Progenitor cell of endocrine pancreas (in vitro differentiated cells): ENCODE measurements around the gene CEP43. TPM values are rescaled to one million over a fixed set of nuclear protein-coding genes. Genes with fewer than 3 reads are reported as not detected.

Experiments used
- DNase-seq: peaks from one replicate; pipeline ENCODE4 v3.0.0; 2021; ENCODE audit warnings: low spot score; ENCODE audit not compliant: unreplicated experiment
- H3K27ac Mint-ChIP-seq: 2 replicates; pipeline ENCODE4 v1.8.0; 2021; ENCODE audit warnings: mild to moderate bottlenecking, moderate library complexity, mixed read lengths
- H3K27me3 Mint-ChIP-seq: 2 replicates; pipeline ENCODE4 v1.8.0; 2021; ENCODE audit warnings: mixed read lengths
- H3K36me3 Mint-ChIP-seq: 2 replicates; pipeline ENCODE4 v1.8.0; 2022; ENCODE audit warnings: mixed read lengths; ENCODE audit not compliant: insufficient read depth
- H3K4me1 Mint-ChIP-seq: 2 replicates; pipeline ENCODE4 v1.8.0; 2021; ENCODE audit warnings: low read depth, mixed read lengths
- H3K4me3 Mint-ChIP-seq: 2 replicates; pipeline ENCODE4 v1.8.0; 2021; ENCODE audit warnings: low read depth, mild to moderate bottlenecking, moderate library complexity, mixed read lengths
- H3K9me3 Mint-ChIP-seq: 2 replicates; pipeline ENCODE4 v1.8.0; 2021; ENCODE audit warnings: low read depth, mixed read lengths
- CTCF ChIP-seq: fragments of 200-600 bp; sonication (generic); IDR thresholded peaks from one replicate; pipeline ENCODE4 v1.5.0; 2021; ENCODE audit warnings: antibody characterized with exemption, mild to moderate bottlenecking; ENCODE audit not compliant: unreplicated experiment
- total RNA-seq: library from RNA; stranded (reverse); gene quantifications from 2 replicates; pipeline ENCODE4 v1.2.1, GENCODE V29; 2021

CEP43 gene
- total RNA-seq, 1 donor from 2014 or later = 47.1 TPM

GRCh38 chr6:166959911-166960608 lies 39.1 kb upstream of the CEP43 start:
- TF ChIP-seq CTCF = no peak
- H3K9me3 Mint-ChIP-seq = peaks cover 9% of the 10 kb centered on the region
- no peaks in the 10 kb centered on the region for H3K36me3 Mint-ChIP-seq
- no peak for DNase-seq
- H3K4me3 Mint-ChIP-seq = no peak overlapping the region
- no peak overlapping the region for H3K27ac Mint-ChIP-seq
- peaks cover 25% of the 10 kb centered on the region for H3K27me3 Mint-ChIP-seq
- H3K4me1 Mint-ChIP-seq = peaks cover 7% of the 10 kb centered on the region

DNA sequence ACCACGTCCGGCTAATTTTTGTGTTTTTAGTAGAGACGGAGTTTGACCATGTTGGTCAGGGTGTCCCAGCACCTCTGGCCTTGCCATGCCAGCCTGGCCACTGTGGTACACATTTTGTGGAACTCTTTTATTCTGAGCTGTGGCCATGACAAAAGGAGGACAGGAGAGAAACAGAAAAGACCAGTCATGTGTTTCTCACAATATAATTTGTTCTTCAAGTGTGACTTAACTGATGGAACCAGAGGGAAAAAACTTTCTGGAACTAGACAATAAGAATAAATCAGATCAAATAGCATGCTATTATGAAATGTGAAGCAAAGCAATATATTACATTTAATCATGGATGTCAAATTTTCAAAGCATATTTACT lies 38.6 kb upstream of the CEP43 start:
- Mint-ChIP-seq H3K27me3 (peaks cover 25% of the 10 kb centered on the region), H3K27ac (no peak overlapping the region), H3K9me3 (peaks cover 9% of the 10 kb centered on the region), H3K4me3 (no peak overlapping the region), H3K36me3 (no peaks in the 10 kb centered on the region), H3K4me1 (peaks cover 2% of the 10 kb centered on the region)
- no peak for DNase-seq
- TF ChIP-seq CTCF = no peak

DNA sequence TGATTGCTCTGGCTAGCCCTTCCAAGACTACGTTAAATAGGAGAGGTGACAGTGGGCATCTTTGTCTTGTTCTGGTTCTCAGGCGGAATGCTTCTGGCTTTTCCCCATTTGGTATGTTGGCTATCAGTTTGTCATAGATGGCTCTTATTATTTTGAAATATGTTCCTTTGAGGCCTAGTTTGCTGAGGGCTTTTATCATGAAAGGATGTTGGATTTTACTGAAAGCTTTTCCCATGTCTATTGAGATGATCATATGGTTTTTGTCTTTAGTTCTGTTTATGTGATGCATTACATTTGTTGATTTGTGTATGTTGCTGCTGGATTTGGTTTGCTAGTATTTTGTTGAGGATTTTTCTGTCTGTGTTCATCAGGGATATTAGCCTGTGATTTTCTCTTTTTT lies 32.9 kb upstream of the CEP43 start:
- Mint-ChIP-seq H3K36me3 (peaks cover 11% of the 10 kb centered on the region), H3K4me1 (no peaks in the 10 kb centered on the region), H3K9me3 (peaks cover 31% of the 10 kb centered on the region), H3K27me3 (no peaks in the 10 kb centered on the region), H3K4me3 (no peak overlapping the region), H3K27ac (no peak overlapping the region)
- no peak for DNase-seq
- TF ChIP-seq CTCF = no peak

GRCh38 chr6:166969390-166970002 lies 29.7 kb upstream of the CEP43 start:
- peaks cover 14% of the 10 kb centered on the region for H3K36me3 Mint-ChIP-seq

GRCh38 chr6:166970091-166970490 lies 29.1 kb upstream of the CEP43 start:
- Mint-ChIP-seq H3K36me3 (peaks cover 14% of the 10 kb centered on the region), H3K4me3 (no peak overlapping the region), H3K4me1 (no peaks in the 10 kb centered on the region), H3K9me3 (peaks cover 22% of the 10 kb centered on the region), H3K27ac (no peak overlapping the region), H3K27me3 (no peaks in the 10 kb centered on the region)
- no peak for TF ChIP-seq CTCF
- DNase-seq = no peak

More at GRCh38 chr6:166969390-166970002, 29.7 kb upstream of the CEP43 start:
- H3K27ac Mint-ChIP-seq = no peak overlapping the region
- H3K9me3 Mint-ChIP-seq = peaks cover 22% of the 10 kb centered on the region
- TF ChIP-seq CTCF = no peak
- H3K27me3 Mint-ChIP-seq = no peaks in the 10 kb centered on the region
- no peak overlapping the region for H3K4me3 Mint-ChIP-seq
- no peaks in the 10 kb centered on the region for H3K4me1 Mint-ChIP-seq
- no peak for DNase-seq
